Measurements from ENCODE around the gene DOCK3. TPM values are rescaled to one million over a fixed set of nuclear protein-coding genes. Genes with fewer than 3 reads are reported as not detected.

The DOCK3 gene
- total RNA-seq, 2 donors from 2014 or later = 0.02 to 0.32 TPM

- no peak overlapping the region for H3K27ac ChIP-seq
- intact Hi-C loops (cut with DNase I) = no loop called here
- H3K9ac ChIP-seq (ENCODE audit: low read depth in 2 of 2, low read length in 2 of 2) = no peak overlapping the region
- no peaks in the 10 kb centered on the region for H3K27me3 ChIP-seq
- no peak for DNase-seq
- TF ChIP-seq, protein P1, sequence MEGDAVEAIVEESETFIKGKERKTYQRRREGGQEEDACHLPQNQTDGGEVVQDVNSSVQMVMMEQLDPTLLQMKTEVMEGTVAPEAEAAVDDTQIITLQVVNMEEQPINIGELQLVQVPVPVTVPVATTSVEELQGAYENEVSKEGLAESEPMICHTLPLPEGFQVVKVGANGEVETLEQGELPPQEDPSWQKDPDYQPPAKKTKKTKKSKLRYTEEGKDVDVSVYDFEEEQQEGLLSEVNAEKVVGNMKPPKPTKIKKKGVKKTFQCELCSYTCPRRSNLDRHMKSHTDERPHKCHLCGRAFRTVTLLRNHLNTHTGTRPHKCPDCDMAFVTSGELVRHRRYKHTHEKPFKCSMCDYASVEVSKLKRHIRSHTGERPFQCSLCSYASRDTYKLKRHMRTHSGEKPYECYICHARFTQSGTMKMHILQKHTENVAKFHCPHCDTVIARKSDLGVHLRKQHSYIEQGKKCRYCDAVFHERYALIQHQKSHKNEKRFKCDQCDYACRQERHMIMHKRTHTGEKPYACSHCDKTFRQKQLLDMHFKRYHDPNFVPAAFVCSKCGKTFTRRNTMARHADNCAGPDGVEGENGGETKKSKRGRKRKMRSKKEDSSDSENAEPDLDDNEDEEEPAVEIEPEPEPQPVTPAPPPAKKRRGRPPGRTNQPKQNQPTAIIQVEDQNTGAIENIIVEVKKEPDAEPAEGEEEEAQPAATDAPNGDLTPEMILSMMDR (IDR thresholded peaks at IDR 0.05) = no peak
- H3K9me3 ChIP-seq = no peaks in the 10 kb centered on the region
- no peaks in the 10 kb centered on the region for H3K4me1 ChIP-seq
- no peaks in the 10 kb centered on the region for H3K36me3 ChIP-seq
- no peak overlapping the region for H3K4me3 ChIP-seq
These were observed 658.3 kb downstream of the DOCK3 start for GRCh38 chr3:51333021-51333420.

DNA sequence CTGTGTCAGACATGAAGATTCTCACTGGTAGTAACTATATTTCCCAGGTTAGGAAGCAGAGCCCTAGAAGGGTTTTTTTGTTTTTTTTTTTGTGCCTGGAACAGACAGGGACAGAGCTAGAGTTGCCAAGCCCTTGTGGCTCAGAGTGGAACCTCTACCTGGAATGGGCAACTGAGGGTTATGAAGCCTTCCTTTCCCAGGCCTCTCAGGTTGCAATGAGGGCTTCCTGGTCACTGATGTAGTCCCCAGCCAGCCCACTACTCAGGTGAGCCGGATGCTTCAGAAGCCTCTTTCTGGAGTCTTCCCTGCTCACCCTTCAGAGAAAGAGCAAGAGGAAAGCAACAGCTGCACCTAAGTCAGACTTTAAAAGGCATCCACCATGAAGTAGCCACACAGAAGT lies 661.5 kb downstream of the DOCK3 start:
- H3K27ac ChIP-seq = no peak overlapping the region
- no peak overlapping the region for H3K9ac ChIP-seq (ENCODE audit: low read depth in 2 of 2, low read length in 2 of 2)
- TF ChIP-seq, protein P1 (IDR thresholded peaks at IDR 0.05) = no peak
- intact Hi-C loops (cut with DNase I) = no loop called here
- no peak for DNase-seq
- H3K36me3 ChIP-seq = no peaks in the 10 kb centered on the region
- H3K9me3 ChIP-seq = no peaks in the 10 kb centered on the region
- no peaks in the 10 kb centered on the region for H3K27me3 ChIP-seq
- H3K4me3 ChIP-seq = no peak overlapping the region
- no peaks in the 10 kb centered on the region for H3K4me1 ChIP-seq

DNA sequence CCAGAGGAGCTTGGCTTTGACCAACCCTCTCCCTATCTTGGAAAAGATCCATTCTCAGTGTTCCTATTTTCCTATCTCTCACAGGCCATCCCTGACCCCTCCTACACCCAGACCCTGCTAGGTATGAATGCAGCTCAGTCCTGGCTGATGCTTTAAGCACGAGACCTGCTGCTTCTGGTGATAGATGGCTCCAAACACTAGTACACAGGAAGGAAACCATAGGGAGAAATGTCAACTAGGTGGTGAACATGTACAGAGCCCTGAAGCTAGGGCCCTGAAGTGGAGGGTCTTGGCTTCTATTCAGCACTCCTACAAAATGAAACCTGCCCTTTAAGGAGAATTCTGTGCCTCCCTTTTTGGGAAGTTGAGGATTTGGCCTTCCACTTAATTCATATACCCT lies 662.9 kb downstream of the DOCK3 start:
- intact Hi-C loops (cut with DNase I) = no loop called here
- no peaks in the 10 kb centered on the region for H3K27me3 ChIP-seq
- no peak overlapping the region for H3K4me3 ChIP-seq
- H3K27ac ChIP-seq = no peak overlapping the region
- H3K9me3 ChIP-seq = no peaks in the 10 kb centered on the region
- no peak for DNase-seq
- H3K4me1 ChIP-seq = no peaks in the 10 kb centered on the region
- no peaks in the 10 kb centered on the region for H3K36me3 ChIP-seq
- TF ChIP-seq, protein P1 (IDR thresholded peaks at IDR 0.05) = no peak
- no peak overlapping the region for H3K9ac ChIP-seq (ENCODE audit: low read depth in 2 of 2, low read length in 2 of 2)

- Histone ChIP-seq H3K4me1 (no peaks in the 10 kb centered on the region), H3K9ac (ENCODE audit: low read depth in 2 of 2, low read length in 2 of 2) (no peak overlapping the region), H3K4me3 (no peak overlapping the region), H3K27ac (no peak overlapping the region), H3K27me3 (no peaks in the 10 kb centered on the region), H3K36me3 (no peaks in the 10 kb centered on the region), H3K9me3 (no peaks in the 10 kb centered on the region)
- no peak for DNase-seq
- TF ChIP-seq, protein P1 (IDR thresholded peaks at IDR 0.05) = no peak
- intact Hi-C loops (cut with DNase I) = no loop called here
These were observed 663.9 kb downstream of the DOCK3 start for GRCh38 chr3:51338632-51339031.

GRCh38 chr3:51340013-51340829 lies 665.5 kb downstream of the DOCK3 start:
- no peaks in the 10 kb centered on the region for H3K27me3 ChIP-seq
- no peak overlapping the region for H3K9ac ChIP-seq (ENCODE audit: low read depth in 2 of 2, low read length in 2 of 2)
- no peaks in the 10 kb centered on the region for H3K4me1 ChIP-seq
- DNase-seq = no peak
- intact Hi-C loops (cut with DNase I) = no loop called here
- no peak overlapping the region for H3K27ac ChIP-seq
- no peaks in the 10 kb centered on the region for H3K36me3 ChIP-seq
- no peak overlapping the region for H3K4me3 ChIP-seq
- TF ChIP-seq, protein P1 (IDR thresholded peaks at IDR 0.05) = no peak
- no peaks in the 10 kb centered on the region for H3K9me3 ChIP-seq
